PC-3 (cell line): ENCODE data around the gene DENND2A. TPM values are rescaled to one million over a fixed set of nuclear protein-coding genes. Genes with fewer than 3 reads are reported as not detected.
A peak's percentile ranks its signal among the peaks of the same experiment; 100 is the strongest.

Source experiments
- ATAC-seq: fragments of 200-7000 bp; cut with Tn5 transposase; 2 replicates; pipeline ENCODE4 v1.9.1; 2020; ENCODE audit warnings: mild to moderate bottlenecking, moderate library complexity
- BruUV-seq: library from RNA; stranded (reverse); fragments of 400-500 nt; replicated peaks from 2 replicates; lab custom pipeline; 2021; lab: Mats Ljungman, UMichigan
- CTCF ChIA-PET: fragments of 300-600 bp; sonication (Branson Sonifier 250); formaldehyde crosslinking; loops from one replicate; lab custom pipeline; 2022; ENCODE audit warnings: antibody characterized with exemption; lab: Charles Lee
- POLR2A ChIA-PET: fragments of 300-600 bp; sonication (Branson Sonifier 250); formaldehyde crosslinking; loops from one replicate; lab custom pipeline; 2022; ENCODE audit warnings: antibody characterized with exemption; ENCODE audit not compliant: unreplicated experiment; lab: Charles Lee
- DNase-seq: peaks from one replicate; pipeline ENCODE4 v3.0.0-alpha.2; 2015
- H2AFZ ChIP-seq: fragments of 300-600 bp; sonication (generic); 2 replicates; pipeline ENCODE4 v1.6.0; 2016; ENCODE audit warnings: antibody characterized with exemption, low read length
- H3F3A ChIP-seq: fragments of 300-600 bp; sonication (generic); one replicate; pipeline ENCODE4 v1.6.0; 2017; ENCODE audit warnings: antibody characterized with exemption, low read length, control low read depth, mild to moderate bottlenecking; ENCODE audit not compliant: unreplicated experiment
- H3K27ac ChIP-seq: fragments of 300-600 bp; sonication (generic); 2 replicates; pipeline ENCODE4 v1.5.1; 2016; ENCODE audit warnings: mild to moderate bottlenecking, low read length
- H3K27me3 ChIP-seq: fragments of 300-600 bp; sonication (generic); 2 replicates; pipeline ENCODE4 v1.6.1; 2016; ENCODE audit warnings: low read length, mixed read lengths
- H3K36me3 ChIP-seq: fragments of 300-600 bp; sonication (generic); 2 replicates; pipeline ENCODE4 v1.6.1; 2016; ENCODE audit warnings: low read depth, mixed run types, low read length, mixed read lengths
- H3K4me1 ChIP-seq: fragments of 300-600 bp; sonication (generic); 2 replicates; pipeline ENCODE4 v1.5.1; 2016; ENCODE audit warnings: low read length; ENCODE audit not compliant: insufficient read depth
- H3K4me2 ChIP-seq: fragments of 300-600 bp; sonication (generic); 2 replicates; pipeline ENCODE4 v1.6.0; 2016; ENCODE audit warnings: low read length
- H3K4me3 ChIP-seq: fragments of 300-600 bp; sonication (generic); 2 replicates; pipeline ENCODE4 v1.5.1; 2016; ENCODE audit warnings: mild to moderate bottlenecking, low read length, mixed read lengths
- H3K79me2 ChIP-seq: fragments of 300-600 bp; sonication (generic); 2 replicates; pipeline ENCODE4 v1.6.1; 2017; ENCODE audit warnings: low read length, mixed read lengths
- H3K9ac ChIP-seq: fragments of 300-600 bp; sonication (generic); 2 replicates; pipeline ENCODE4 v1.6.0; 2016; ENCODE audit warnings: mild to moderate bottlenecking, low read length
- H3K9me2 ChIP-seq: fragments of 300-600 bp; sonication (generic); replicated peaks from 2 replicates; pipeline ENCODE4 v1.6.1; 2016; ENCODE audit warnings: mixed run types, low read length, mixed read lengths
- H3K9me3 ChIP-seq: fragments of 300-600 bp; sonication (generic); 2 replicates; pipeline ENCODE4 v1.6.1; 2016; ENCODE audit warnings: low read length, mixed read lengths
- H4K20me1 ChIP-seq: fragments of 300-600 bp; sonication (generic); 2 replicates; pipeline ENCODE4 v1.6.1; 2016; ENCODE audit warnings: low read length, mixed read lengths
- EZH2 ChIP-seq: fragments of 300-600 bp; sonication (generic); IDR thresholded peaks from one replicate; pipeline ENCODE4 v1.6.1; 2017; ENCODE audit warnings: antibody characterized with exemption, mild to moderate bottlenecking, low read length; ENCODE audit not compliant: unreplicated experiment
- EZH2phosphoT487 ChIP-seq: fragments of 300-600 bp; sonication (generic); IDR thresholded peaks from 2 replicates; pipeline ENCODE4 v1.6.1; 2018; ENCODE audit warnings: mild to moderate bottlenecking, antibody characterized with exemption, low read length, borderline replicate concordance
- intact Hi-C: fragments of 100-400 bp; cut with micrococcal nuclease; formaldehyde crosslinking; loops from 2 replicates; pipeline ENCODE4 v1.9.0; 2023
- total RNA-seq: library from RNA; depleted of rRNA; stranded (reverse); fragments of >200 nt; gene quantifications from 2 replicates; pipeline ENCODE4 v1.2.3, GENCODE V29; 2014
- TF ChIP-seq, protein P1 (sequence below): fragments of 300-600 bp; sonication (generic); conservative IDR thresholded peaks from 2 replicates; pipeline ENCODE4 v1.5.1; 2017; ENCODE audit warnings: antibody characterized with exemption, low read depth, mild to moderate bottlenecking, low read length

DENND2A gene
- total RNA-seq, 1 experiment from 2014 or later, result 8.9 TPM

DNA sequence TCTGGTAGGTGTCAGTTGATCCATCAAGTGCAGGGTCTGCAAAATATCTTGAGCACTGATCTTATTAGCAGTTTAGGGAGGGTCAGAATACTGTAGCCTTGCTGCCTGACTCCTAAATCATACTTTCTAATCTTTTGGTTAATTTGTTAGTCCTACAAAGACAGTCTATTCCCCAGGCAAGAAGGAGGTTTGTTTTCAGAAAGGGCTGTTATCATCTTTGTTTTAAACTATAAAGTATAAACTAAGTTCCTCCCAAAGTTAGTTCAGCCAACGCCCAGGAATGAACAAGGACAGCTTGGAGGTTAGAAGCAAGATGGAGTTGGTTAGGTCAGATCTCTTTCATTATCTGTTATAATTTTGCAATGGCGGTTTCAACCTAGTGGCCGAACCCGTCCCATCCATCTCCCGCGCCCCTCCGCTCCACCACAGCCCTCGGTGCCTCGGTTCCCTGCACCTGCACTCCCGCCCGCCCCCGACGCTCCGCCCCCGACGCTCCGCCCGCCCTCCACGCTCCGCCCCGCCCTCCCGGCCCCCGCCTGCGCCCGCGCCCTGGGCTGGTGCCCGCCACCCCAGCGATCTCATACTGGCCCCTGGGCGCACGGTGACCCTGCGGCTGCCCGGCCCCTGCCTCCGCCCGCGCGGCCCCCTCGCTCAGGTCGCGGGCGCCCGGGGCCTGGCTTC lies 31.9 kb upstream of the DENND2A start, which contains the start of gene ADCK2:
Gene ADCK2 (plus strand): TSS at position 564 of the 681 bp plus-strand sequence. CDS start 386 bp downstream, outside the sequence.
- H3K79me2 ChIP-seq, result peaks cover 15% of the 10 kb centered on the region; the same call in 1 of the 2 replicates
- H3K27me3 ChIP-seq, result no peaks in the 10 kb centered on the region
- no peaks in the 10 kb centered on the region for H4K20me1 ChIP-seq
- H2AFZ ChIP-seq, result peak within 1 kb of the TSS; percentile 80
- H3F3A ChIP-seq, result no peaks in the 10 kb centered on the region
- H3K9ac ChIP-seq, result peak within 1 kb of the TSS; percentile 78
- intact Hi-C loops, result loop anchor here (1.0 to 10.0 kb wide), 3 partner anchors 24 to 252 kb away; partner anchors contain the start of genes BRAF and NDUFB2
- H3K9me2 ChIP-seq, result no peaks in the 10 kb centered on the region
- POLR2A ChIA-PET, result no interaction called here
- ATAC-seq, result peak; percentile 61
- TF ChIP-seq EZH2 (no peak), EZH2phosphoT487 (no peak)
- TF ChIP-seq, protein P1, sequence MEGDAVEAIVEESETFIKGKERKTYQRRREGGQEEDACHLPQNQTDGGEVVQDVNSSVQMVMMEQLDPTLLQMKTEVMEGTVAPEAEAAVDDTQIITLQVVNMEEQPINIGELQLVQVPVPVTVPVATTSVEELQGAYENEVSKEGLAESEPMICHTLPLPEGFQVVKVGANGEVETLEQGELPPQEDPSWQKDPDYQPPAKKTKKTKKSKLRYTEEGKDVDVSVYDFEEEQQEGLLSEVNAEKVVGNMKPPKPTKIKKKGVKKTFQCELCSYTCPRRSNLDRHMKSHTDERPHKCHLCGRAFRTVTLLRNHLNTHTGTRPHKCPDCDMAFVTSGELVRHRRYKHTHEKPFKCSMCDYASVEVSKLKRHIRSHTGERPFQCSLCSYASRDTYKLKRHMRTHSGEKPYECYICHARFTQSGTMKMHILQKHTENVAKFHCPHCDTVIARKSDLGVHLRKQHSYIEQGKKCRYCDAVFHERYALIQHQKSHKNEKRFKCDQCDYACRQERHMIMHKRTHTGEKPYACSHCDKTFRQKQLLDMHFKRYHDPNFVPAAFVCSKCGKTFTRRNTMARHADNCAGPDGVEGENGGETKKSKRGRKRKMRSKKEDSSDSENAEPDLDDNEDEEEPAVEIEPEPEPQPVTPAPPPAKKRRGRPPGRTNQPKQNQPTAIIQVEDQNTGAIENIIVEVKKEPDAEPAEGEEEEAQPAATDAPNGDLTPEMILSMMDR, result no peak
- H3K36me3 ChIP-seq, result no peaks in the 10 kb centered on the region
- H3K9me3 ChIP-seq, result no peaks in the 10 kb centered on the region
- TSS peak; percentile 65 for BruUV-seq
- peaks cover 25% of the 10 kb centered on the region for H3K4me1 ChIP-seq
- DNase-seq, result peak; percentile 35
- H3K4me3 ChIP-seq, result peak within 1 kb of the TSS; percentile 71
- H3K27ac ChIP-seq, result peak within 1 kb of the TSS; percentile 33; the same call in 1 of the 2 replicates
- H3K4me2 ChIP-seq, result peak within 1 kb of the TSS; percentile 96
- CTCF ChIA-PET, result no interaction called here

DNA sequence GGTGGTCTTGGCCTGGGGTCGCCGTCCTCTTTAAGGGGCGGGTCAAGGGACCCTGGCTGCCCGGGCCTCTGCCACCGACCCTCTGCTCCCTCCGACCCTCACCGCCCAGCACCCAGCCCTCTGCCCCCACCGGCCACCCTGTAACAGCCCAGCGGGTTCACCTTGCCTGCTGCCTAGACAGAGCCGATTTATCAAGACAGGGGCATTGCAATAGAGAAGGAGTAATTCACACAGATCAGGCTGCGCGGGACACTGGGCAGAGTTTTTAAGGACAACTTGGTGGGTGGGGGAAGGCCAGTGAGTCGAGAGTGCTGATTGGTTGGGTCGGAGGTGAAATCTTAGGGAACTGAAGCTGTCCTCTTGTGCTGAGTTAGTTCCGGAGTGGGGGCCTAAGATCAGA lies 31.4 kb upstream of the DENND2A start:
- Histone ChIP-seq H3K9me3 (no peaks in the 10 kb centered on the region), H4K20me1 (no peaks in the 10 kb centered on the region), H3K36me3 (no peaks in the 10 kb centered on the region), H3K27ac (no peak overlapping the region), H3K9ac (no peak overlapping the region), H3K4me2 (peak overlapping the region; percentile 79), H3K27me3 (no peaks in the 10 kb centered on the region), H3K4me1 (peaks cover 29% of the 10 kb centered on the region), H2AFZ (peak overlapping the region; percentile 61), H3K79me2 (peaks cover 15% of the 10 kb centered on the region; the same call in 1 of the 2 replicates), H3K9me2 (no peaks in the 10 kb centered on the region), H3K4me3 (peak overlapping the region; percentile 53; the same call in 1 of the 2 replicates), H3F3A (no peaks in the 10 kb centered on the region)
- intact Hi-C loops, result loop anchor here (10.0 kb wide), 2 partner anchors 133 to 253 kb away; partner anchors contain the start of gene BRAF
- BruUV-seq, result no TSS peak
- no peak for TF ChIP-seq EZH2phosphoT487
- no peak for TF ChIP-seq EZH2
- TF ChIP-seq, protein P1, result no peak
- ChIA-PET CTCF (no interaction called here), POLR2A (no interaction called here)
- DNase-seq, result no peak
- ATAC-seq, result no peak
